GM23338 (cell line): ENCODE measurements around the gene TBL3.

ENCODE experiments used
- CREB1 ChIP-seq: fragments of 250-450 bp; sonication (Bioruptor Pico); IDR thresholded peaks from 2 replicates; pipeline ENCODE4 v1.5.0; 2020; ENCODE audit warnings: low read depth, mild to moderate bottlenecking, moderate library complexity
- CTCF ChIP-seq, 2 experiments: fragments of 200-600 bp in 1 of 2; sonication (generic) in 1 of 2; conservative IDR thresholded peaks; 2 replicates each; pipeline versions ENCODE4 v1.5.1 to v1.6.1; 2016 to 2017; ENCODE audit warnings: antibody characterized with exemption in 2 of 2, low read depth in 2 of 2, mild to moderate bottlenecking in 2 of 2, moderate library complexity in 1 of 2
- EZH2 ChIP-seq: fragments of 200-600 bp; sonication (generic); IDR thresholded peaks from one replicate; pipeline ENCODE4 v1.8.0; 2017; ENCODE audit warnings: antibody characterized with exemption, mild to moderate bottlenecking, low read depth; ENCODE audit not compliant: unreplicated experiment
- EZH2phosphoT487 ChIP-seq: fragments of 200-600 bp; sonication (generic); IDR thresholded peaks from one replicate; pipeline ENCODE4 v1.8.1; 2018; ENCODE audit warnings: antibody characterized with exemption; ENCODE audit not compliant: unreplicated experiment
- JUNB ChIP-seq: IDR thresholded peaks from one replicate; pipeline ENCODE4 v1.6.1; 2016; ENCODE audit warnings: antibody characterized with exemption; ENCODE audit not compliant: unreplicated experiment
- POLR2AphosphoS5 ChIP-seq: IDR thresholded peaks from 2 replicates; pipeline ENCODE4 v1.6.1; 2016; ENCODE audit warnings: antibody characterized with exemption, low read depth
- REST ChIP-seq: IDR thresholded peaks from one replicate; pipeline ENCODE4 v1.6.1; 2018; ENCODE audit warnings: antibody characterized with exemption; ENCODE audit not compliant: unreplicated experiment
- STAT1 ChIP-seq: IDR thresholded peaks from one replicate; pipeline ENCODE4 v1.6.1; 2016; ENCODE audit warnings: antibody characterized with exemption; ENCODE audit not compliant: unreplicated experiment
- ZNF114 ChIP-seq: fragments of 250-450 bp; sonication (Bioruptor Pico); IDR thresholded peaks from 2 replicates; pipeline ENCODE4 v1.5.0; 2020; ENCODE audit warnings: mild to moderate bottlenecking, moderate library complexity

GRCh38 chr16:1976951-1977874, 5.4 kb downstream of the TBL3 start:
- TF ChIP-seq CTCF (conservative IDR thresholded peaks at IDR 0.05; ENCODE audit: low read depth in 2 of 2) (no peak), EZH2phosphoT487 (no peak), EZH2 (no peak), POLR2AphosphoS5 (no peak), JUNB (no peak), STAT1 (no peak), REST (no peak), CREB1 (CRISPR knock-in tag) (no peak), ZNF114 (CRISPR knock-in tag) (no peak)
